ENCODE measurements around the gene PTPRH. TPM values are rescaled to one million over a fixed set of nuclear protein-coding genes. Genes with fewer than 3 reads are reported as not detected.

Gene PTPRH
- polyA plus RNA-seq, 1 of the 3 experiments (the other 2 are of a cell fraction), result 1.1 TPM

DNA sequence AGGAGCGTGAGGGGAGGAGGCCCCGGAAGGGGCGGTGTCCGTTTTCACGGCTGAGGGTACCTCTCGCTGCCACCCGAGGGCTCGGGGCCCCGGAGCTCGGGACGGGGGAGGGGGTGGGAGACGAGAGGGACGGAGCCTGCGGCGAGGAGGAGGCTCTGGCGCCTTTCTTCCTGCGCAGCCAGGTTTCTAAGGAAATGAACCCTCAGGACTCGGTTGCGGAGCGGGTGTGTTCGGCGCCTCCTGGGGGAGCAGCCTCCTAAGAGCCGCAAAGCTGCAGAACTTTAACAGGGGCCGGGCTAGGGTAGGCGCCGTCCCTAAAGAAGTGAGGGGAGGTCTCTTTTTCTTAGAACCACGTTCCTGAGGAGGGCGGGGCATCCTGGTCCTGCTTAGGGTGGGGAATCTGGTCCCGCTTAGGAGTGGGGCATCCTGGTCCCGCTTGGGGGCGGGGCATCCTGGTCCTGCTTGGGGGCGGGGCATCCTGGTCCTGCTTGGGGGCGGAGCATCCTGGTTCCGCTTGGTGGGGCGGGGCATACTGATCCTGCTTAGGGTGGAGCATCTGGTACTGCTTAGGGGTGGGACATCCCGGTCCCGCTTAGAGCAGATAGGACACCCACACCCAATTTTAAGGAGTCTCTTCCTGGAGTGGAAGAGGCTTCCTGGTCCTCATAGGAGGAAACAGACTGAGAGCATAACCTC lies 35.4 kb downstream of the PTPRH start:
- no peaks in the 10 kb centered on the region for H3K79me2 ChIP-seq (ENCODE audit: insufficient read depth)
- no peak overlapping the region for H3K27ac ChIP-seq (ENCODE audit: low read depth in 2 of 2, low read length in 1 of 2)
- no peak overlapping the region for H2AFZ ChIP-seq (ENCODE audit: low read depth)
- peak; percentile 74 for DNase-seq
- TF ChIP-seq POLR2AphosphoS5 (IDR thresholded peaks at IDR 0.05; ENCODE audit: low read depth, low read length) (no peak), RFX5 (IDR thresholded peaks at IDR 0.05; ENCODE audit: low read length) (no peak), YY1 (IDR thresholded peaks at IDR 0.05; ENCODE audit: low read depth) (no peak), NRF1 (IDR thresholded peaks at IDR 0.05; ENCODE audit: low read depth, low read length) (no peak), NFIC (IDR thresholded peaks at IDR 0.05; ENCODE audit: borderline replicate concordance) (no peak), MEF2A (IDR thresholded peaks at IDR 0.05; ENCODE audit: borderline replicate concordance, low read depth) (no peak)
- TF ChIP-seq, protein P1, sequence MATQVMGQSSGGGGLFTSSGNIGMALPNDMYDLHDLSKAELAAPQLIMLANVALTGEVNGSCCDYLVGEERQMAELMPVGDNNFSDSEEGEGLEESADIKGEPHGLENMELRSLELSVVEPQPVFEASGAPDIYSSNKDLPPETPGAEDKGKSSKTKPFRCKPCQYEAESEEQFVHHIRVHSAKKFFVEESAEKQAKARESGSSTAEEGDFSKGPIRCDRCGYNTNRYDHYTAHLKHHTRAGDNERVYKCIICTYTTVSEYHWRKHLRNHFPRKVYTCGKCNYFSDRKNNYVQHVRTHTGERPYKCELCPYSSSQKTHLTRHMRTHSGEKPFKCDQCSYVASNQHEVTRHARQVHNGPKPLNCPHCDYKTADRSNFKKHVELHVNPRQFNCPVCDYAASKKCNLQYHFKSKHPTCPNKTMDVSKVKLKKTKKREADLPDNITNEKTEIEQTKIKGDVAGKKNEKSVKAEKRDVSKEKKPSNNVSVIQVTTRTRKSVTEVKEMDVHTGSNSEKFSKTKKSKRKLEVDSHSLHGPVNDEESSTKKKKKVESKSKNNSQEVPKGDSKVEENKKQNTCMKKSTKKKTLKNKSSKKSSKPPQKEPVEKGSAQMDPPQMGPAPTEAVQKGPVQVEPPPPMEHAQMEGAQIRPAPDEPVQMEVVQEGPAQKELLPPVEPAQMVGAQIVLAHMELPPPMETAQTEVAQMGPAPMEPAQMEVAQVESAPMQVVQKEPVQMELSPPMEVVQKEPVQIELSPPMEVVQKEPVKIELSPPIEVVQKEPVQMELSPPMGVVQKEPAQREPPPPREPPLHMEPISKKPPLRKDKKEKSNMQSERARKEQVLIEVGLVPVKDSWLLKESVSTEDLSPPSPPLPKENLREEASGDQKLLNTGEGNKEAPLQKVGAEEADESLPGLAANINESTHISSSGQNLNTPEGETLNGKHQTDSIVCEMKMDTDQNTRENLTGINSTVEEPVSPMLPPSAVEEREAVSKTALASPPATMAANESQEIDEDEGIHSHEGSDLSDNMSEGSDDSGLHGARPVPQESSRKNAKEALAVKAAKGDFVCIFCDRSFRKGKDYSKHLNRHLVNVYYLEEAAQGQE (IDR thresholded peaks at IDR 0.05; ENCODE audit: low read depth, low read length), result no peak
- H4K20me1 ChIP-seq (ENCODE audit: insufficient read depth), result no peaks in the 10 kb centered on the region
- POLR2A ChIA-PET, result interaction anchor here (0.8 kb wide), 1 partner anchor 42 kb away, joined by 3 read pairs; no protein-coding TSS in a partner anchor
- 67% methylated on average over 31 of the region's 37 CpGs for WGBS (ENCODE audit: low lambda C conversion rate)
- H3F3A ChIP-seq (replicated peaks; ENCODE audit: insufficient read depth), result no peaks in the 10 kb centered on the region
- no peak overlapping the region for H3K9ac ChIP-seq
- H3K4me3 ChIP-seq (ENCODE audit: low read depth in 2 of 2, low read length in 1 of 2), result no peak overlapping the region
- no peaks in the 10 kb centered on the region for H3K9me3 ChIP-seq
- H3K36me3 ChIP-seq (replicated peaks in 1 of 2; ENCODE audit: control insufficient read depth in 1 of 2, insufficient read depth in 2 of 2, low read length in 1 of 2), result no peaks in the 10 kb centered on the region
- H3K27me3 ChIP-seq (ENCODE audit: insufficient read depth), result peaks cover 29% of the 10 kb centered on the region; the same call in 1 of the 2 replicates
- H3K4me2 ChIP-seq, result no peak overlapping the region
- no peaks in the 10 kb centered on the region for H3K9me2 ChIP-seq
- CTCF ChIA-PET, result interaction anchor here (0.6 to 1.5 kb wide), 3 partner anchors 8 to 47 kb away, joined by 3 to 4 read pairs (median 3); no protein-coding TSS in a partner anchor
- peaks cover 0 to 3% of the 10 kb centered on the region in 2 experiments; a peak in 1 of 4 replicates for H3K4me1 ChIP-seq (ENCODE audit: control insufficient read depth in 1 of 2, insufficient read depth in 2 of 2, low read depth in 1 of 2, low read length in 1 of 2)

DNA sequence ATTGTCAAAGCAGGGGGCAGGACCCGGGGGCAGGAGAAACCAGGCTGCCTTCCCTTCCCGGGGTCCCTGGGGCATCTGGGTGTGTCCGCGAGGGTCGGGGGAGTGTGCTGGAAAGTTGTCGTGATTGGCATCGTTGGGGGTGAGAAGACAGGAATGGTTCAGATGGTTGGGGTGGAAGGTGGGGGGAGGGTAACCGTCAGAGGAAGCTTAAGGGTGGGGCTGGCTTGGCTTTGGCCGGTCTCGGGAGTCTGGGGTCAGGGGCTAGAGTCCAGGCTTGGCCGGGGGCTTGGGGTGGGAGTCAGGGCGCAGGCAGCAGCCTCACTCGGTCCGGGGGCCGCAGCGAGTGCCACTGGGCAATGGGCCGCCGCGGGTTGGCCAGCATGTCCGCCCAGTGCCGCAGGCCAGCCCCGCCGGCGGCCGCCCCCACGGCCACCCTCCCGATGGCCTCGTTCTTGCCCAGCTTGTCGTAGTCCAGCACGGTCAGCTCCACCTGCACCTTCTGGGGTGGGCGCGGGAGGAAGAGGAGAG lies 36.1 kb downstream of the PTPRH start:
- Histone ChIP-seq H3K27ac (ENCODE audit: low read depth in 2 of 2, low read length in 1 of 2) (no peak overlapping the region), H3K9ac (no peak overlapping the region), H4K20me1 (ENCODE audit: insufficient read depth) (no peaks in the 10 kb centered on the region), H3K36me3 (replicated peaks in 1 of 2; ENCODE audit: control insufficient read depth in 1 of 2, insufficient read depth in 2 of 2, low read length in 1 of 2) (no peaks in the 10 kb centered on the region), H3K4me3 (ENCODE audit: low read depth in 2 of 2, low read length in 1 of 2) (no peak overlapping the region), H3F3A (replicated peaks; ENCODE audit: insufficient read depth) (no peaks in the 10 kb centered on the region), H3K4me2 (no peak overlapping the region), H2AFZ (ENCODE audit: low read depth) (no peak overlapping the region), H3K79me2 (ENCODE audit: insufficient read depth) (no peaks in the 10 kb centered on the region), H3K27me3 (ENCODE audit: insufficient read depth) (peaks cover 35% of the 10 kb centered on the region; the same call in 1 of the 2 replicates), H3K9me3 (no peaks in the 10 kb centered on the region), H3K9me2 (no peaks in the 10 kb centered on the region), H3K4me1 (ENCODE audit: control insufficient read depth in 1 of 2, insufficient read depth in 2 of 2, low read depth in 1 of 2, low read length in 1 of 2) (peaks cover 0 to 2% of the 10 kb centered on the region in 2 experiments; a peak in 1 of 4 replicates)
- ChIA-PET POLR2A (no interaction called here), CTCF (interaction anchor here (1.5 kb wide), 1 partner anchor 13 kb away, joined by 4 read pairs; no protein-coding TSS in a partner anchor)
- TF ChIP-seq RFX5 (IDR thresholded peaks at IDR 0.05; ENCODE audit: low read length) (no peak), POLR2AphosphoS5 (IDR thresholded peaks at IDR 0.05; ENCODE audit: low read depth, low read length) (no peak), EP300 (IDR thresholded peaks at IDR 0.05; ENCODE audit: borderline replicate concordance in 1 of 2, low read depth in 1 of 2, low read length in 1 of 2) (no peak), FOXM1 (IDR thresholded peaks at IDR 0.05; ENCODE audit: low read depth) (no peak)
- no peak for DNase-seq
- WGBS (ENCODE audit: low lambda C conversion rate), result 59% methylated on average over 23 of the region's 32 CpGs

Data from SK-N-SH (cell line).